ENCODE measurements around the gene AARSD1.
"Not testable (repeated sequence)": the region's sequence is repeated elsewhere in the genome, so short reads cannot be mapped to it uniquely, and the experiment has no call there.

AARSD1 gene

DNA sequence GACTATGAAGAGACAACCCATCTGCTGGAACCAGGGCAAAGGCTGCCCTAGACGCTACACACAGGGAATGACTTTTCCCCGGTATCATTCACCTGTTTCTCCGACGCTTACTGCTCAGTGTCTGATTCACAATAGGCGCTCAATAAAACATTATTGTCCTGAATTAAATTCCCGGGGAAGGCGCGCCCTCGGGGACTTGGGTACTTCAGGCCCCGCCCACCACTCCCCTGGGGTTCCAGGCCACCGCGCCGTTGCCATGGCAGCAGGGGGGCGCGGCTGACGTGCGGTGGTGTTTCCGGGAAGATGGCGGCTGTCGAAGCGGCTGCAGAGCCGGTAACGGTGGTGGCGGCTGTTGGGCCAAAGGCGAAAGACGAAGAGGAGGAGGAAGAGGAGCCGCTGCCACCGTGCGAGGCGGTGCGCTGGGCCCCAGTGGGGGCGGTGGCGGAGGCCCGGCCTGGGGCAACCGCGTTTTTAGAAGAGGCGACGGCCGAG is 16.1 kb upstream of the AARSD1 start, which contains the start of gene RUNDC1:
TSS of gene RUNDC1 (plus strand) at position 292 of the 492 bp plus-strand sequence. CDS start at position 304, 12 bp downstream.
- peak; percentile 14 to 86 (median 64) for DNase-seq

DNA sequence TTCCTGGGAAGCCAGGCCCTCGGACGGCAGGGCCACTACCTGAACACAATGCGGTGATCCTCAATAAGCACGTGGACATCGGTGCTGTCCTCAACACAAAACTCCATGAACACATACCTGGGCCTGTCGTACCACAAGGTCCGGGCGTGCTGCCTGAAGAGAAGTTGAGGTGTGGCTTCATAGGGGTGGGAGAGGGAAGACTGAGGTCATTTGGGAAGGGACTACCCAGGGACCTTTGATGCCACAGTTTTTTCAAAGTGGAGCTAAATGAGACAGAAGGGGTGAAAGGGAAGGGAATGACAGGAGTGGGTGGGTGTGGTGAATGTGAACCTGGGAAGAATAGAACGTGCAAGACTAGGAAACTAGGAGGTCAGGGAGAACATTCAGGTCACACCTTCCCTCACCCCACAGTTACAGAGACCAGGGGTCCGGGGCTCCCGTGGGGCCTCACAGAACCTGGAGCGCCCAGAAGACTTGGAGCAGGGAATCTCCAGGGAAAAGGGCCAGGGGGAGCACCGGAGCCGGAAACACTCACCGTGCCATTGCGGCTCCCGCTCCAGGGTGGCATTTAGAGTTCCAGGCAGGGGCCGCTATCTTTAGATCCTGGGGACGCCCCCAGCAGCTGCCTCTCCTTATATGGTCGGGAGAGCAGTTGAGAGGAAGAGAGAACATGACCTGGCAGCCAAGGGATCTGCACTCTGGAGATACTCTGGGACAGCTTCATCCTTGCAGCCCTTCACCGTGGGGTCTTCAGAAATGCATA is 15.4 kb upstream of the AARSD1 start, which contains the start of gene PTGES3L:
TSS of gene PTGES3L (minus strand) at position 570 of the 763 bp plus-strand sequence. CDS start at position 543, 27 bp downstream.
- DNase-seq, result peak in 3 of 14 donors; percentile 16 to 43 (median 21)

DNA sequence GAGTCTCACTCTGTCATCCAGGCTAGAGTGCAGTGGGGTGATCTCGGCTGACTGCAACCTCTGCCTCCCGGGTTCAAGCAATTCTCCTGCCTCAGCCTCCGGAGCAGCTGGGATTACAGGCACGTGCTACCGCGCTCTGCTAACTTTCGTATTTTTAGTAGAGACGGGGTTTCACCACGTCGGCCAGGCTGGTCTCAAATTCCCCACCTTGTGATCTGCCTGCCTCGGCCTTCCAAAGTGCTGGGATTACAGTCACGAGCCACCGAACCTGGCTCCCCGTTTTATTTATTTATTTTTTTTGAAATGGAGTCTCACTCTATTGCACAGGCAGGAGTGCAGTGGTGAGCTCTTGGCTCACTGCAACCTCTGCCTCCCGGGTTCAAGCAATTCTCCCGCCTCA is 11.4 kb upstream of the AARSD1 start:
- not testable (repeated sequence) for DNase-seq

DNA sequence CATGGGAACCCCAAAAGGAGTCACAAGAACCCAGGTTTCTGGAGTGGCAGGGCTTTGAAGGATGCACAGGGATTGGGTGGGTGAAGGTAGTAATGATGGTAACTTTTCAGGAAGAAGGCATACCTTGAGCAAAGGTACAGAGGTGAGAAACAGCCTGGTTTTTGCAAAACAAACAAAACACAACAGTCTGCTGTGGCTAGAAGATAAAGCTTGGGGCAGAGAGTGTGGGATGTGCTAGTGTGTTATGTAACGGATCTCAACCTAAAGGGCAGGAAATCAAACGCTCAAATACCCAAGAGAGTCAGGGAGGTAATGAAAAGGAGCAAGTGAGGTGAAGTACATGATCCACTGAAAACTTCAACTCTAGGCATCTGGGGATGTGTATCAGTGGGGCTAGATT is 11.0 kb upstream of the AARSD1 start:
- no peak for DNase-seq

DNA sequence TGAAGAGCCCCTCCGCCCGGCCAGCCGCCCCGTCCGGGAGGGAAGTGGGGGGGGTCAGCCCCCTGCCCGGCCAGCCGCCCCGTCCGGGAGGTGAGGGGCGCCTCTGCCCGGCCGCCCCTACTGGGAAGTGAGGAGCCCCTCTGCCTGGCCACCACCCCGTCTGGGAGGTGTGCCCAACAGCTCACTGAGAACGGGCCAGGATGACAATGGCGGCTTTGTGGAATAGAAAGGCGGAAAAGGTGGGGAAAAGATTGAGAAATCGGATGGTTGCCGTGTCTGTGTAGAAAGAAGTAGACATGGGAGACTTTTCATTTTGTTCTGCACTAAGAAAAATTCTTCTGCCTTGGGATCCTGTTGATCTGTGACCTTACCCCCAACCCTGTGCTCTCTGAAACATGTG is 9.1 kb upstream of the AARSD1 start:
- DNase-seq, result not testable (repeated sequence)

DNA sequence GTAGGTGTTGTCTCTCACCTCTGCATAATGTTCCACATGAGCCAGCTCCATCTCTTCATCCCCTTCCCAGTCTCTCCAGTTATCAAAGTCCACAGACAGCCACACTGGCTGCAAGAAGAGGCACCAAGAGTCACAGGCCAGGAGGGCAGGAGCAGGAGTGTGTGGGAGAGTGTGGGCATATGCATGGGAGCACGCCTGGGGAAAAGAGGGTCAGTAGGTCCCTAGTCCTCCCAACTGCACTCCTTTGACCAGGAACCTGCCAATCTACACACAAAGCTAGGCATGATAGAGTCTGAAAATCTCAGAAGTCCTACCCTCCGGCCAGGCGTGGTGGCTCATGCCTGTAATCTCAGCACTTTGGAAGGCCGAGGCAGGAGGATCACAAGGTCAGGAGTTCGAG is 7.3 kb upstream of the AARSD1 start:
- no peak for DNase-seq

DNA sequence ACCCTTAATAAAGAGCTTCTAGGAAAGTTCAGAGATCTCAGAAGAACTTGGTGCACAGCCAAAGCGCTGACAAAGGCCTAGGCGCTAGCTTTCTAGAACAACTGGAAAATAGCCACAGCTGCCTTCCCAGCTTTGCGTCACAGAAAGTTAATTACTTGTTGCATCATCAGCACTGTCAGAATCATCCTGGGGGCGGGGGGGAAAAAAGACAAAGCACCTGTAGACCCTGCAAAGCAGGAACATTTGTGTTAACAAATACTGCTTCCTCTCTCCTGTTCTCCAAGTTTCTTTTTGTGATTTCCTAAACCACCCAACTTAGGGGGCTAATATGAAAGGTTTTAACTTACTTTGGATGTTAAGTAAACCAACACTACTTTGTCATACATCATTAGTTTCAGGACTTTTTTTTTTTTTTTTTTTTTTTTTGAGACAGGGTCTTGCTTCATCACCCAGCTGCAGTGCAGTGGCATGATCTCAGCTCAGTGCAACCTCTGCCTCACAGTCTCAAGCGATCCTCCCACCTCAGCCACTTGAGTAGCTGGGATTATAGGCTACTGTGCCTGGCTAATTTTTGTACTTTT is 4.8 kb upstream of the AARSD1 start:
- peak in 1 of 14 donors; percentile 9 for DNase-seq

DNA sequence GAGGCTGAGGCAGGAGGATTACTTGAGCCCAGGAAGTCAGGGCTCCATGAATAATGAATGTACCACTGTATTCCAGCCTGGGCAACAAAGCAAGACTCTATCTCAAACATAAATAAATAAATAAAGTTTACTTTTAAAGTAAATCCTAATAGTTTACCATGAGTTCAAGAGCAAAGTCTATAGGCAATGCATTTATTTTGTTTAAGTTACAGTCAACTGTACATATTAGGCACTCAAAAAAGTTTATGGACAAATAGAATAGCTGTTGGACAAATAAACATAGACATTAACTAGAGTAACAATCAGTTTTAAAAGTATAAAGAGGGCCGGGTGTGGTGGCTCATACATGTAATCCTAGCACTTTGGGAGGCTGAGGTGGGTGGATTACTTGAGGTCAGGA is 3.7 kb upstream of the AARSD1 start:
- DNase-seq, result no peak

DNA sequence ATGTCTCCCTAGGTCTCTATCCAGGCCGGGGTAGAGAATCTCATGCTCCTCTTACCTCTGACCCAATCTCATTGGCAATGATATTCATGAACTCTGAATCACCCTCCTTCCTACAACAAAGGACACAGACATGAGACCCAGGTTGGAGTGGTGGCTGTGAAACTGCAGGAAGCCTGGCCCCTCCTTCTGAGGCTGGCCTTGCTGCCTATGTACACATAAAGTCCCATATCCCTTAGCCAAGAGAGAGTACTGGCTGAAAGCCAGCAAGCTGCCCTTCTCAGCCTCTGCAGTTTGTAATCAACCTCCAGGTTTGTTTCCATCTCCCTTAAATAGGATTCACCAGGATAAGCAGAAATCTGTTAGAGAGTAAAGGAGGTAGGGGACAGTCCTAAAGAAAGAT is 10.6 kb downstream of the AARSD1 start:
- DNase-seq, result no peak

DNA sequence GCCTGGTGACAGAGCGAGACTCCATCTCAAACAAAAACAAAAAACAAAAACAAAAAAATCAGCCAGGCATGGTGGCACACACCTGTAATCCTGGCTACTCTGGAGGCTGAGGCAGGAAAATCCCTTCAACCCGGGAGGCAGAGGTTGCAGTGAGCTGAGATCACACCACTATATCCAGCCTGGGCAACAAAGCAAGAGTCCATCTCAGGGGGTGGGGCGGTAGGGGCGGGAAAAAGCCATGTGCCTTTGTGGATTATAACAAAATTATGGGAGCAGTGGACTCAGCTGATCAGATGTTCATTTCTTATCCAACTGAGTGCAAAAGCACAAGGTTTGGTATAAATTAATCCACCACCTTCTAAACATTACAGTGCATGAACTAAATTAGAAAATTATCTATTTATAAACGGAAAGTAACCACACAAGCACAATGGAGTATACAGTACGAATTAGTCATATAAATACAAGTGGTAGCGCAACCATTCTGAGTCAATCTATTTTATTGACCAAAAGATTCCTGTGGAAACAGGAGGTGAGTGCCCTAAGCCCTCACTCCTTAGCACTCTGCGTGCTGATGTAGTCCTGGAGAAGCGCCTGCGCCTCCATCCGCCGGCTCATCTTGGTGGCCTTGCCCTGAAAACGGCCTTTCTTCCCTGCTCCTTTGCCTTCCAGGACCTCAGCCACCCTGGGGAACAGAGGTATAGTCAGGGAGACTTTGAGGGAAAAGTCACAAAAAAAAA is 14.0 kb downstream of the AARSD1 start:
- no peak for DNase-seq

DNA sequence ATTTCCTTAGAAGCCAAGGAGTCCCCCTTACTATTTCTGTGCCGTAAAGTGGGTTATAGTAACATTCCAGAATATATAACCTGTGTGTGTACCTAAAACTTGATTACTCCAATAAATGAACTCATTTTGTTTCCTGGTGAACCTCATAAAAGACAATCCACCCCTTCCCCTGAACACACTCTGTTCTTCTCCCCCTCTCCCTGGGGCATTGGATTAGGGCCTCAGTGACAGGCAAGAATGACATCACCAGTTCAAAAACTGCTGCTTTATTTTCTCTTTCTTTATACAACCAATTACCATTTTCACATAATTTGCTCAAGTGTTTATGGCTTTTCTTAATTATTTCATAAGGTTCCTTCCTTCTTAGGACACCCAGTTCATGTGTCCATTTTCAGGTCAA is 17.4 kb downstream of the AARSD1 start:
- DNase-seq, result no peak

DNA sequence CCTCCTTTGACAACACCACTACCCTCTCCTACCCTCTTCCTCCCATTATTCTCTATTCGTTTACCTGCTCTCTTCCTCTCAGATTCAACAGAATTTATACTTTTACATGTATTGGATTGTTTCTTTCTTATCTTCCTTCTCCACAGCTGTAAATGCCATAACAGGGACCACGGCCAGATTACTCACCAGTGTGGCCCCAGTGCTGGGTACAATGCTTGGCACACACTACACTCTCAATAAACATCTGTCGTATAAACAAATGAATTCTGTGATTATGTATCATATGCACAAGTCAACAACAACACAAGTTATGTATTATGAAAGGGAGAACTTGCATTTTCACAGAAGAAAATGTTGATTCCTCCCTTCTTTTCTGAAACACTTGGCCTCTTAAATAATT is 20.0 kb downstream of the AARSD1 start:
- DNase-seq, result no peak

DNA sequence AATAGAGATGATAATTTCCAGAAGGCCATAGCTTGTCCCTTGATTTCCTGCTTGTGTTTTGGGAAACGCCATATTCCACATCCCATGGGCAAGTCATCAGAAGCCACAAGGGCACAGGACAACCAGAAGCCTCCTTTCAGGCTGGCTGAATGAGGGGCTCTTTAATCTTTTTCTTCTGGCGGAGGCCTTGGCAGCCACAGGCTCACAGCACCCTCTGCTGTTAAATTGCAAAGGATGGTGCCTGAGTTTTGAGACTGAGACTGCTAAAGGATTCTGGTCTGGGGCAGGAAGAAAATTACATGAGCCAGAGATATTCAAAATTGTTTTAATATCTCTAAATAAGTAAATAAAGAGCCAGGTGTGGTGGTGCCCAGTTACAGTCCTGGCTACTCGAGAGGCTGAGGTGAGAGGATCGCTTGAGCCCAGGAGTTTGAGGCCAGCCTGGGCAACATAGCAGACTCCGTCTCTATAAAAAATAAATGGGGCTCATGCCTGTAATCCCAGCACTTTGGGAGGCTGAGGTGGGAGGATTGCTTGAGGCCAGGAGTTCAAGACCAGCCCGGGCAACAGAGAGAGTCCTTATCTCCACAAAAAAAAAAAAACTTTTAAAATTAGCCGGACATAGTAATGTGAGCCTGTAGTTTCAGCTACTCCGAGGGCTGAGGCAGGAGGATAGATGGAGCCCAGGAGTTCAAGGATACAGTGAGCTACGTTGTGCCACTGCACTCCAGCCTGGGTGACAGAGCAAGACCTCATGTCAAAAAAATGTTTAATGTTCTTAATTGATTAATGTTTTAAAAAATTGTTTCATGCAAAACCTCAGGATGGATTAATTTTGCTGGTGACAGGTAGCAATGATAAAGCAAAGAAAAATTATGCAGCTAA is 26.3 kb downstream of the AARSD1 start:
- DNase-seq, result peak in 4 of 14 donors; percentile 1 to 22 (median 16)

DNA sequence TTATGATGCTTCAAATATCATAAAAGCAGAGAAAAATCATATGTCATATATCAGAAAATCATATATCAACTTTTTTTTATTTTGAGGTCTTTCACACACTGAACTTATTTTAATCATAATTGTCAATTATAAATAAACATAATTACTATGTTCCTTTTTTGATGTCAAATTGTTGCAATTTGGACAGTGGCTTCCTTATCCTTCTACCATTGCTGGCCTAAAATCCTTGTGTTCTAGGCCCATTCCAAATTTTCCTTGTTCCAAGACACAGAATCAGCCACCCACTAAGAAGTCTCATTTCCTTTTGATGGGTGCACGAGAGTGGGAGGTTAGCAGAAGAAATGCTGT is 34.8 kb downstream of the AARSD1 start:
- DNase-seq, result no peak

DNA sequence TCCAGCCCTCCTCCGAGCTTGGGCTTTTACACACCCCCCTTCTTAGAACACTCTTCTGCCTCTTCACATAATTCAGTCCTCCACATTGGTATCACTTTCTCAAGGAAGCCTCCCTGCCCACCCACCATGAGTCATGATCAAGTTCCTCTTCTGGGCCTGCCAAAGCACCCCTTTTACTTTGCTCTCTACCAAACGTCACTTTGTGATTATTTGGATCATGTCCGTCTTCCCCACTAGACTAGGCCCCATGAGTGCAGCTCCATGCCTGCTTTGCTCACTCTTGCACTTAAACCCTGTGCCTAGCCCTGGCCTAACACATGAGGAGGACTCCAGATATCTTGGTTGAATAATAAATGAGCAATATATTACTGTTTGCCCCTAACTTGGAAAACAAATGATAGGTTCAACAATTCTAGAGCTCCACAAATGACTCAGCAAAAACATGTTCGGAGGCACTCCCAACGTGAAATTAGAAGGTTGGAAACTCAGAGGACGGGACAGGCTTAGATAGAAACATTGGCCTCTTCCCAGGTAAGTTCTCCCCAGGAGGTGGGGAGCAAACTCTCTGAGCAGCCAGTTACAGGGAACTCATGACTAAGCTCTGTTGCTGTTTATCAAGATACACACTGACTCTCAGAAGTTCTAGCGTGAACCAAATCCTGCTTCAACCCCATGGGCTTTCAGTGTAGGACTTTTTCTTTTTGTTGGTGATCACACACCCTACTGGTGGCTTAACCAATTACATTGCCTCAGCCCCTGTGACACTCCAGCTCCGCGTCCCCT is 35.3 kb downstream of the AARSD1 start:
- DNase-seq, result peak in 1 of 14 donors; percentile 19

DNA sequence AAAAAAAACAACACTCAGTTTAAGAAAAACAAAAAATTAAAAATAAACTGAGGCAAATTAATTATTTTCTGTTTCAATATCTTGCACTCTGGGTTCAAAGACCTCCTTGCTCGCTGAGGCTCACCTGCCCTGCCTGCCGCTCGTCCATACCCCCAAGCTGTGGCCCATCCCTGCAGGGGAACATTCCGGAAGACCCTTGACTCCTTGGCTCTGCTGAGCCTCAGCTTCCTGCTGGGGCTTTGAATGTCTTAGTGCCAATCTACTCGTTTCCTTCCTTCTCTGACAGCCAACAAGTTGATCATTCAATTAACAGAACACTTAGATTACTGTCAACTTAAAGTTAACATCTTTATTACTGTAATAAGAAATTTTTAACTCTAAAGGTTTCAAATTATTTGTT is 39.4 kb downstream of the AARSD1 start:
- DNase-seq, result no peak

DNA sequence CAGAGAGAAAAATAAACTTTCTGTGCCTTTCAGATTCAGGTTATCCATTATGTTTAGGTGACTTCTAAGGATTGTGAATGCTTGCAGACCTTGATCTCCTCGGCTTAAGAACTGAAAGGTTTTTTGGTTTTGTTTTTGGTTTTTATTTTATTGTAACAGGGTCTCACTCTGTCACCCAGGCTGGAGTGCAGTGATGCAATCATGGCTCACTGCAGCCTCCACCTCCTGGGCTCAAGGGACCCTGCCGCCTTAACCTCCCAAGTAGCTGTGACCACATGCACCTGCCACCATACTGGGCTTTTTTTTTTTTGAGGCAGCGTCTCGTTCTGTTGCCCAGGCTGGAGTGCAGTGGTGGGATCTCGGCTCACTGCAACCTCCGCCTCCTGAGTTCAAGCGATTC is 40.8 kb downstream of the AARSD1 start:
- DNase-seq, result not testable (repeated sequence)

DNA sequence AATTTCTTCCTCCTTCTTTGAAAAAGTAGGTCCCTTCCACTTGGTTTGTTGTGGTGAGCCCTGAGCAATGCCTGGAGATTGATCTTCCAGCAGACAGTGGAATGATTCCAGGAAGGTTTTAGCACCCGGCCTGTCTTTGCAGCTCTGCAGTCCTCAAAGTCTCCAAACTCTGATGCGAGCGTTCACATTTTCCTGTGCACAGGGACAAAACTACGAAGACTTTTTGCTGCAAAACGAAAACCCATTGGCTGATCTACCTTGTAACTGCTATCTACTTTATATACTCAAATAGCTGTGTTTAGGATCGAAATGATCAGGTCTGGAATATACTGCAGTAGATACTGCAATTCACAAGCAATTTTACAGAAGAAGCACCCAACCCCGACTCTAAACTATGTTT is 42.0 kb downstream of the AARSD1 start:
- DNase-seq, result no peak

DNA sequence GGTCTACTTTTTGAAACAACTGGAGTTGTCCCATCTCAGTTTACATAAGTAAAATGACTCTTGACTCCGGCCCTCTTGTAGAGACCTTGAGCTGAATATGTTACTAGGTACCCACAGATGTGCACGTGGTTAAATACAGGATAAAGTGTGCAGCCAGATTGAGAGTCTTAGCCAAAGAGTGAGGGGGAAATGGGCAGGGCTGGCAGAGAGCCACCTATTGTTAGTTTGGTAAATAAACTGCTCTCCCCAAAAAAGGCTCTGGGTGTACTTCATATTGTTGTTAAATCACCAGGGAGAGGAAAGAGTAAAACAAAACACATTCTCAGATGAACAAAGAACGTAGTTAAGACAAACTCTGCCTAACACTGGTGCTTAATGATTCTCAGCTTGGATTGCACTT is 43.3 kb downstream of the AARSD1 start:
- no peak for DNase-seq

DNA sequence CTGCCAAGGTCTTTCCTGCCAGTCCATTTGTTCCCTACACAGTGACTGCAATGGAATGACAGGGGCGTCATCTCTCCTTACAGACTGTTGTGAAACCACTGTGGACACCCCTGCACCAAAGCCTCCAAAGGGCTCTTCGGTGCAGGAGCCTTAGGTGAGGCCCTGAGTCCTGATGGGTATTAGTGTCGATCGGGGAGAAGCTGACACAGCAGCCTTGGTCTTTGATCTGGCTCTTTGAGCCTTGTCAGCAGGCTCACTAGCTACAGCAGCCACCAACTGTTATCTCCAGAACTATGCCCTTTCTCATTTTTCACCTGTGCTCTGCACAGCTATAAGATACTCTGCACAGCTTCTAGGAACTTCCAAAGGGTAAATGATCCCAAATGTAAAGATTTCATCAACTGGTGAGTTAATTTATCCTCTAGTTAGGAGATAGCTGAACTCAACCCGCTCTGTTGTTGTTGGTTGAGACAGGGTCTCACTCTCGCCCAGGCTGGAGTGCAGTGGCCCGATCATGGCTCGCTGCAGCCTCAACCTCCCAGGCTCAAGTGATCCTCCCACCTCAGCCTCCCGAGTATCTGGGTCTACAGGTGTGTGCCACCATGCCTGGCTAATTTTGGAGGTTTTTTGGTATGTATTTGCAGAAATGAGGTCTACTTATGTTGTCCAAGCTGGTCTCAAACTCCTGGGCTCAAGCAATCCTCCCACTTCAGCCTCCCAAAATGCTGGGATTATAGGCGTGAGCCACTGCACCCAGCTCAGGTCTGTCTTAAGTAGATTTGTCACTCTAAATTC is 44.0 kb downstream of the AARSD1 start:
- no peak for DNase-seq
